ENCODE results near the gene NRN1L. TPM values are rescaled to one million over a fixed set of nuclear protein-coding genes. Genes with fewer than 3 reads are reported as not detected.

The NRN1L gene
- total and polyA plus RNA-seq, 2 donors (not counting 3 experiments of a cell fraction or from before 2014, with no cell fraction given) = 0.37 TPM; not detected in 1

DNA sequence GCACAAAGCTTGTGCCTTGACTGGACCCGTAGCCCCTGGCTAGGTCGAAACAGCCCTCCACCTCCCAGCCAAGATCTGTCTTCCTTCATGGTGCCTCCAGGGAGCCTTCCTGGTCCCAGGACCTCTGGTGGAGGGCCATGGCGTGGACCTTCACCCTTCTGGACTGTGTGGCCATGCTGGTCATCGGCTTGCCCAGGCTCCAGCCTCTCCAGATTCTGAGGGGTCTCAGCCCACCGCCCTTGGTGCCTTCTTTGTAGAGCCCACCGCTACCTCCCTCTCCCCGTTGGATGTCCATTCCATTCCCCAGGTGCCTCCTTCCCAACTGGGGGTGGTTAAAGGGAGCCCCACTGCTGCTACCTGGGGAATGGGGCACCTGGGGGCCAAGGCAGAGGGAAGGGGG, 43.5 kb downstream of the NRN1L start:
- Histone ChIP-seq H3K36me3 (ENCODE audit: control insufficient read depth in 2 of 2, extremely low read depth in 1 of 2, insufficient read depth in 2 of 2, low read length in 2 of 2) (peaks cover 0 to 16% of the 10 kb centered on the region in 2 experiments), H3K79me2 (ENCODE audit: control insufficient read depth, insufficient read depth, low read length) (no peaks in the 10 kb centered on the region), H2AFZ (ENCODE audit: low read depth, low read length) (no peak overlapping the region), H3K27ac (ENCODE audit: insufficient read depth, low read depth, low read length) (no peak overlapping the region), H3K27me3 (ENCODE audit: control insufficient read depth in 2 of 2, insufficient read depth in 2 of 2, low read length in 2 of 2) (no peaks in the 10 kb centered on the region), H3K9me3 (replicated peaks; ENCODE audit: control insufficient read depth, insufficient read depth, low read length) (no peaks in the 10 kb centered on the region), H3K9ac (replicated peaks; ENCODE audit: extremely low read depth, insufficient read depth, low read length) (no peak overlapping the region), H3K9me1 (replicated peaks; ENCODE audit: control insufficient read depth, extremely low read depth, insufficient read depth, low read length) (no peaks in the 10 kb centered on the region), H3K4me2 (ENCODE audit: insufficient read depth, low read length) (no peak overlapping the region), H3K4me3 (replicated peaks in 1 of 3; ENCODE audit: insufficient read depth in 1 of 3, low read depth in 1 of 3, low read length in 3 of 3) (no peak overlapping the region), H3K4me1 (ENCODE audit: control insufficient read depth, extremely low read depth, insufficient read depth, low read length) (peaks cover 10% of the 10 kb centered on the region), H4K20me1 (replicated peaks; ENCODE audit: control insufficient read depth, extremely low read depth, insufficient read depth, low read length) (no peaks in the 10 kb centered on the region)
- no peak for FAIRE-seq
- BruUV-seq (replicated peaks) = no TSS peak
- intact Hi-C loops (cut with micrococcal nuclease) (loop anchor here (1.0 to 10.0 kb wide), 6 partner anchors 45 to 403 kb away; partner anchors contain the start of gene RIPOR1), dilution Hi-C loops (cut with MboI; ENCODE audit: extremely low pct_ligation_motif_present, low sequenced_read_pairs) (no loop called here)
- TF ChIP-seq GATA2 (IDR thresholded peaks at IDR 0.05; ENCODE audit: insufficient read depth, insufficient read length, low read depth, low read length) = no peak
- no peak for TF ChIP-seq POLR2AphosphoS5 (IDR thresholded peaks at IDR 0.05; ENCODE audit: insufficient read depth, low read depth, low read length)
- no peak for TF ChIP-seq MAX (IDR thresholded peaks at IDR 0.05; ENCODE audit: insufficient read depth, insufficient read length)
- no peak for TF ChIP-seq FOS (IDR thresholded peaks at IDR 0.05; ENCODE audit: borderline replicate concordance, insufficient read depth, low read length)
- DNase-seq (ENCODE audit: low read depth, low spot score) = no peak
- ChIA-PET POLR2A (no interaction called here), CTCF (interaction anchor here (0.8 to 6.1 kb wide), 10 partner anchors 14 to 407 kb away, joined by 3 to 106 read pairs (median 5); partner anchors contain the start of genes EDC4 and NRN1L)

DNA sequence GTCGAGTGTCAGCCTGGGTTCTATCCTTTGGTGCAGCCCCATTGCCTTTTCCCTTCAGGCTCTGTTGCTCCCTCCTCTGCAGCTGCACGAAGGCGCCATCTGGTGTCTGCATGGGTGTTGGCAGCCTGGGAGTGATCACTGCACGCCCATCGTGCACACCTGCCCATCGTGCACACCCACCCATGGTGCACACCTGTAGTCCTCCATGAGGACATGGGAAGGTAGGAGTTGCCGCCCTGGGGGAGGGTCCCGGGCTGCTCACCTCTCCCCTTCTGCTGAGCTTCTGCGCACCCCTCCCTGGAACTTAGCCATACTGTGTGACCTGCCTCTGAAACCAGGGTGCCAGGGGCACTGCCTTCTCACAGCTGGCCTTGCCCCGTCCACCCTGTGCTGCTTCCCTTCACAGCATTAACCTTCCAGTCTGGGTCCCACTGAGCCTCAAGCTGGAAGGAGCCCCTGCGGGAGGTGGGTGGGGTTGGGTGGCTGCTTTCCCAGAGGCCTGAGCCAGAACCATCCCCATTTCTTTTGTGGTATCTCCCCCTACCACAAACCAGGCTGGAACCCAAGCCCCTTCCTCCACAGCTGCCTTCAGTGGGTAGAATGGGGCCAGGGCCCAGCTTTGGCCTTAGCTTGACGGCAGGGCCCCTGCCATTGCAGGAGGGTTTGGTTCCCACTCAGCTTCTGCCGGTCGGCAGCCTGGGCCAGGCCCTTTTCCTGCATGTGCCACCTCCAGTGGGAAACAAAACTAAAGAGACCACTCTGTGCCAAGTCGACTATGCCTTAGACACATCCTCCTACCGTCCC, 44.1 kb downstream of the NRN1L start:
- Histone ChIP-seq H3K4me2 (ENCODE audit: insufficient read depth, low read length) (no peak overlapping the region), H3K79me2 (ENCODE audit: control insufficient read depth, insufficient read depth, low read length) (no peaks in the 10 kb centered on the region), H3K9me3 (replicated peaks; ENCODE audit: control insufficient read depth, insufficient read depth, low read length) (no peaks in the 10 kb centered on the region), H4K20me1 (replicated peaks; ENCODE audit: control insufficient read depth, extremely low read depth, insufficient read depth, low read length) (no peaks in the 10 kb centered on the region), H3K9ac (replicated peaks; ENCODE audit: extremely low read depth, insufficient read depth, low read length) (no peak overlapping the region), H3K36me3 (ENCODE audit: control insufficient read depth in 2 of 2, extremely low read depth in 1 of 2, insufficient read depth in 2 of 2, low read length in 2 of 2) (peaks cover 0 to 12% of the 10 kb centered on the region in 2 experiments), H3K4me3 (replicated peaks in 1 of 3; ENCODE audit: insufficient read depth in 1 of 3, low read depth in 1 of 3, low read length in 3 of 3) (no peak overlapping the region), H3K27ac (ENCODE audit: insufficient read depth, low read depth, low read length) (no peak overlapping the region), H3K4me1 (ENCODE audit: control insufficient read depth, extremely low read depth, insufficient read depth, low read length) (peaks cover 10% of the 10 kb centered on the region), H3K27me3 (ENCODE audit: control insufficient read depth in 2 of 2, insufficient read depth in 2 of 2, low read length in 2 of 2) (no peaks in the 10 kb centered on the region), H2AFZ (ENCODE audit: low read depth, low read length) (no peak overlapping the region), H3K9me1 (replicated peaks; ENCODE audit: control insufficient read depth, extremely low read depth, insufficient read depth, low read length) (no peaks in the 10 kb centered on the region)
- POLR2A ChIA-PET = no interaction called here
- CTCF ChIA-PET = interaction anchor here (0.8 to 6.1 kb wide), 10 partner anchors 14 to 408 kb away, joined by 3 to 106 read pairs (median 5); partner anchors contain the start of genes EDC4 and NRN1L
- no peak for TF ChIP-seq MYC (IDR thresholded peaks at IDR 0.05; ENCODE audit: low read depth, low read length)
- TF ChIP-seq GATA2 (IDR thresholded peaks at IDR 0.05; ENCODE audit: insufficient read depth, insufficient read length, low read depth, low read length) = no peak
- TF ChIP-seq POLR2AphosphoS5 (IDR thresholded peaks at IDR 0.05; ENCODE audit: insufficient read depth, low read depth, low read length) = no peak
- TF ChIP-seq CTCF (IDR thresholded peaks at IDR 0.05; ENCODE audit: extremely low read depth in 1 of 2, insufficient read depth in 1 of 2, low read depth in 1 of 2, low read length in 2 of 2) = peak; percentile 87 to 93
- no peak for TF ChIP-seq POLR2A (IDR thresholded peaks at IDR 0.05; ENCODE audit: low read depth, low read length)
- no peak for TF ChIP-seq MAX (IDR thresholded peaks at IDR 0.05; ENCODE audit: insufficient read depth, insufficient read length)
- TF ChIP-seq JUN (IDR thresholded peaks at IDR 0.05; ENCODE audit: borderline replicate concordance, insufficient read depth, insufficient read length, low read depth) = no peak
- dilution Hi-C loops (cut with MboI; ENCODE audit: extremely low pct_ligation_motif_present, low sequenced_read_pairs) (no loop called here), intact Hi-C loops (cut with micrococcal nuclease) (loop anchor here (1.0 to 10.0 kb wide), 6 partner anchors 45 to 404 kb away; partner anchors contain the start of gene RIPOR1)
- DNase-seq (ENCODE audit: low read depth, low spot score) = peak; percentile 50
- FAIRE-seq = peak; percentile 92
- BruUV-seq (replicated peaks) = no TSS peak
